CD4-positive, CD25-positive, alpha-beta regulatory T cell (primary cell): Measurements from ENCODE around the gene PIP5K1B. TPM values are rescaled to one million over a fixed set of nuclear protein-coding genes. Genes with fewer than 3 reads are reported as not detected.

Source experiments
- ATAC-seq, 2 donors: fragments of 150-1000 bp; cut with Tn5 transposase; one replicate each; pipeline ENCODE4 v1.10.0; 2021; ENCODE audit warnings: low read depth in 2 of 2, moderate number of reproducible peaks in 2 of 2, moderate library complexity in 1 of 2
- DNase-seq, 3 donors: peaks; one replicate each; pipeline versions ENCODE4 v3.0.0 to v3.0.0-alpha.2; 2012 to 2022; ENCODE audit warnings: mixed read lengths in 1 of 3
- H3K27ac ChIP-seq: one replicate; pipeline ENCODE4 v1.7.0; 2013; ENCODE audit warnings: mild to moderate bottlenecking, low read length; ENCODE audit not compliant: insufficient read depth, poor library complexity, severe bottlenecking
- H3K27me3 ChIP-seq: one replicate; pipeline ENCODE4 v1.7.0; 2013; ENCODE audit warnings: low read length; ENCODE audit not compliant: control insufficient read depth, insufficient read depth
- H3K36me3 ChIP-seq: one replicate; pipeline ENCODE4 v1.7.0; 2013; ENCODE audit warnings: mild to moderate bottlenecking, low read length, moderate library complexity; ENCODE audit not compliant: control insufficient read depth, insufficient read depth
- H3K4me1 ChIP-seq: 2 replicates; pipeline ENCODE4 v1.7.0; 2013; ENCODE audit warnings: mild to moderate bottlenecking, low read length; ENCODE audit not compliant: insufficient read depth, control insufficient read depth, poor library complexity, severe bottlenecking
- H3K4me3 ChIP-seq: one replicate; pipeline ENCODE4 v1.7.0; 2013; ENCODE audit warnings: low read depth, mild to moderate bottlenecking, low read length, moderate library complexity
- H3K9me3 ChIP-seq, 2 experiments: 1 replicate in 1 of 2; 2 replicates in 1 of 2; pipeline ENCODE4 v1.7.0; 2013; ENCODE audit warnings: low read length in 2 of 2, mild to moderate bottlenecking in 1 of 2, moderate library complexity in 1 of 2; ENCODE audit not compliant: control insufficient read depth in 2 of 2
- H3K27ac Mint-ChIP-seq, 3 donors: one replicate each; pipeline ENCODE4 v1.8.0; 2020 to 2022; ENCODE audit warnings: mild to moderate bottlenecking in 3 of 3, mixed read lengths in 3 of 3, moderate library complexity in 2 of 3
- H3K27me3 Mint-ChIP-seq: one replicate; pipeline ENCODE4 v1.8.0; 2022; ENCODE audit warnings: mild to moderate bottlenecking, mixed read lengths
- H3K36me3 Mint-ChIP-seq: one replicate; pipeline ENCODE4 v1.8.0; 2020; ENCODE audit warnings: mixed read lengths
- H3K4me1 Mint-ChIP-seq, 4 donors: one replicate each; pipeline ENCODE4 v1.8.0; 2020 to 2022; ENCODE audit warnings: mixed read lengths in 4 of 4, mild to moderate bottlenecking in 1 of 4
- H3K4me3 Mint-ChIP-seq, 4 donors: one replicate each; pipeline ENCODE4 v1.8.0; 2020 to 2022; ENCODE audit warnings: mild to moderate bottlenecking in 4 of 4, mixed read lengths in 4 of 4, moderate library complexity in 3 of 4
- H3K9me3 Mint-ChIP-seq, 7 donors: one replicate each; pipeline ENCODE4 v1.8.0; 2020 to 2022; ENCODE audit warnings: mixed read lengths in 7 of 7, mild to moderate bottlenecking in 3 of 7, moderate library complexity in 2 of 7
- polyA plus RNA-seq, 4 donors: library from polyadenylated mRNA; unstranded; fragments of 300-500 nt; fragmentation: Illumina TruSeq; gene quantifications; one replicate each; pipeline ENCODE4 v1.2.3, GENCODE V29; 2021
- total RNA-seq: library from RNA; stranded (reverse); gene quantifications from one replicate; pipeline ENCODE4 v1.2.3, GENCODE V29; 2022

PIP5K1B gene
- total and polyA plus RNA-seq, 5 donors from 2014 or later, result 0.47 to 1.9 (median 1.0) TPM

GRCh38 chr9:69014013-69014412 lies 309.0 kb downstream of the PIP5K1B start, which contains the start of gene PRKACG:
Gene PRKACG (minus strand): TSS chr9:69014113. CDS start chr9:69014092, 21 bp downstream.
- no peaks in the 10 kb centered on the region for H3K36me3 ChIP-seq
- peak within 1 kb of the TSS in 1 of 3 donors; percentile 85 for H3K27ac Mint-ChIP-seq
- H3K4me3 Mint-ChIP-seq, result peak within 1 kb of the TSS in 1 of 4 donors; percentile 80
- H3K4me1 ChIP-seq, result peaks cover 4% of the 10 kb centered on the region
- H3K27me3 Mint-ChIP-seq, result peaks cover 15% of the 10 kb centered on the region
- H3K4me1 Mint-ChIP-seq, result peaks cover 0 to 25% (median 17%) of the 10 kb centered on the region in 4 donors
- H3K36me3 Mint-ChIP-seq, result peaks cover 4% of the 10 kb centered on the region
- H3K27ac ChIP-seq, result no peak within 1 kb of the TSS
- H3K4me3 ChIP-seq, result no peak within 1 kb of the TSS
- DNase-seq (no peak), ATAC-seq (no peak)
- H3K9me3 Mint-ChIP-seq, result no peaks in the 10 kb centered on the region
- no peaks in the 10 kb centered on the region for H3K27me3 ChIP-seq
- H3K9me3 ChIP-seq, result no peaks in the 10 kb centered on the region

DNA sequence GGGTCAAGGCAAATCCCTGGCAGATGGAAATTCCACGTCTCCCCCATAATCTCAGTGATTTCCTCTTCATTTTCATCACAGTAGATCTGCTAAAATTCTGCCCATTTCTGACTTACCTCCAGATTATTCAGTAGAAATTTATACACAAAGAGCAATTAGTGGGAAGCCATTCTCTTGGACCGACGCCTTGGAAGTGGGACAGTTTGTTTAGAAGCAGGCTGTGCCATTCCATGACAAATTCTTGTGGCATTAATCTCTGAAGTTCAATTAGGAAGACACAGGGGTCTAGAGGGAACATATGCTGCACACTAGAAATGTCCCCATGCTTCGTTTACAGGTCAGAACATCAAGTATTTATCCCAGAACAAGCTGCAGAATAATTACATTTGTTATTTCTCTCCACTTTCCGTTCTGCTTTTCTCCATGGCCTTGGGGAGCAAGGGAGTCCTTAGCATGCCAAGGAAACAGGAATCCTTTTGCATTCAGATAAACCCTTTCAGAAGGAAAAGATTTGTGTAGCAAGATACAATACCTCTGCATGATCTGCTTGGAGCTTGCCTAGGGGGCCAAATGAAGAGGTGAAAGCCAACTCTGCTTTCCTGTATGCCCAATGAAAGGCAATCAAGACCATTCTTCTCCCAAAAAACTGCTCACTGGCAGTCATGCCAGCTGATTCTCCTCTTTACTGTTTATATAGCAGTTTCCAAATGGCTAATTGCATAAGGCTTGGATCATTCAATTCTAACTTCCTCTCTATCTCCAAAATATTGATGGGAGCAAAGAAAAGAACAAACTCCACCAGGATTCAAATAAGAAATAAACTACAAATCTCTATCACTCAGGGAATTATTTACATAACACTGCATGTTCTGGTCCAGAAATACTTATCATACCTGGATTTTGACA lies 311.4 kb downstream of the PIP5K1B start:
- H3K4me1 Mint-ChIP-seq, result peaks cover 8 to 43% (median 33%) of the 10 kb centered on the region in 4 donors
- no peak overlapping the region for H3K27ac ChIP-seq
- H3K4me3 Mint-ChIP-seq, result no peak overlapping the region
- H3K4me3 ChIP-seq, result no peak overlapping the region
- H3K4me1 ChIP-seq, result peaks cover 21% of the 10 kb centered on the region
- peaks cover 4% of the 10 kb centered on the region for H3K36me3 Mint-ChIP-seq
- no peaks in the 10 kb centered on the region for H3K27me3 ChIP-seq
- H3K27ac Mint-ChIP-seq, result no peak overlapping the region
- no peaks in the 10 kb centered on the region for H3K36me3 ChIP-seq
- no peak for DNase-seq
- H3K9me3 Mint-ChIP-seq, result no peaks in the 10 kb centered on the region
- no peaks in the 10 kb centered on the region for H3K9me3 ChIP-seq
- peaks cover 15% of the 10 kb centered on the region for H3K27me3 Mint-ChIP-seq
- ATAC-seq, result no peak

- H3K4me3 ChIP-seq, result no peak overlapping the region
- H3K9me3 Mint-ChIP-seq, result no peaks in the 10 kb centered on the region
- ATAC-seq (no peak), DNase-seq (peak in 1 of 3 donors; percentile 30)
- peaks cover 4% of the 10 kb centered on the region for H3K36me3 Mint-ChIP-seq
- peaks cover 21% of the 10 kb centered on the region for H3K4me1 ChIP-seq
- H3K4me1 Mint-ChIP-seq, result peaks cover 8 to 37% (median 27%) of the 10 kb centered on the region in 4 donors
- no peak overlapping the region for H3K27ac ChIP-seq
- no peaks in the 10 kb centered on the region for H3K27me3 ChIP-seq
- no peaks in the 10 kb centered on the region for H3K27me3 Mint-ChIP-seq
- peak overlapping the region in 2 of 4 donors; percentile 23 to 29 for H3K4me3 Mint-ChIP-seq
- no peaks in the 10 kb centered on the region for H3K36me3 ChIP-seq
- H3K9me3 ChIP-seq, result no peaks in the 10 kb centered on the region
- peak overlapping the region in 2 of 3 donors; percentile 81 to 92 for H3K27ac Mint-ChIP-seq
Observed at GRCh38 chr9:69018737-69019136, 313.7 kb downstream of the PIP5K1B start.

DNA sequence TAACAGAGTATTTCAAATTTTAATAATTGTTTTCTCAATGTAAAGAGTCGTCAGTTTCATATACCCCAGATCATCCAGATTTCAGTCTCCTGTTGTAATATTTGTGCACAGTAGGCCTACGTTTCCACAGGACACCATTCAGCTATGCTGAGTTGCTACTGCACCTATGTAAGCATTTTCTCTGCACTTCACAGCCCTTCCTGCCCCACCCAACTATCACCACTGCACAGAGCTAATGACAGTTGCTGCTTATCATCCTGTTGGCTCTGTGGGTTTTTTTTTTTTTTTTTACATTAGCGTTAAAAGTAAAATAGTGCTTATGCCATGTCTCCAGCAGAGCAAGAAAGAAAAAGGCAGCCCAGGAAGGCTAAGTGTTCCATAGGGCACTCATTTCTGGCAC lies 314.8 kb downstream of the PIP5K1B start:
- H3K36me3 Mint-ChIP-seq, result no peaks in the 10 kb centered on the region
- no peaks in the 10 kb centered on the region for H3K36me3 ChIP-seq
- no peaks in the 10 kb centered on the region for H3K9me3 ChIP-seq
- H3K4me3 Mint-ChIP-seq, result peak overlapping the region; percentile 25 to 40 (median 32)
- peaks cover 0 to 1% (median 0%) of the 10 kb centered on the region in 7 donors for H3K9me3 Mint-ChIP-seq
- no peaks in the 10 kb centered on the region for H3K27me3 Mint-ChIP-seq
- no peaks in the 10 kb centered on the region for H3K27me3 ChIP-seq
- peak overlapping the region; percentile 81 to 92 (median 92) for H3K27ac Mint-ChIP-seq
- ATAC-seq (peak; percentile 96 to 99), DNase-seq (peak in 2 of 3 donors; percentile 74 to 93)
- H3K4me3 ChIP-seq, result peak overlapping the region; percentile 58
- peak overlapping the region; percentile 60 for H3K27ac ChIP-seq
- H3K4me1 Mint-ChIP-seq, result peaks cover 8 to 37% (median 27%) of the 10 kb centered on the region in 4 donors
- H3K4me1 ChIP-seq, result peaks cover 21% of the 10 kb centered on the region

GRCh38 chr9:69020301-69021145 lies 315.5 kb downstream of the PIP5K1B start:
- Mint-ChIP-seq H3K9me3 (peaks cover 0 to 1% (median 0%) of the 10 kb centered on the region in 7 donors), H3K4me1 (peaks cover 8 to 37% (median 27%) of the 10 kb centered on the region in 4 donors)

GRCh38 chr9:69023650-69024049 lies 318.6 kb downstream of the PIP5K1B start:
- Histone ChIP-seq H3K27me3 (no peaks in the 10 kb centered on the region), H3K4me1 (peaks cover 33% of the 10 kb centered on the region), H3K36me3 (no peaks in the 10 kb centered on the region), H3K9me3 (no peaks in the 10 kb centered on the region), H3K4me3 (no peak overlapping the region), H3K27ac (no peak overlapping the region)
- Mint-ChIP-seq H3K4me1 (peaks cover 8 to 50% (median 35%) of the 10 kb centered on the region in 4 donors), H3K36me3 (no peaks in the 10 kb centered on the region), H3K4me3 (no peak overlapping the region), H3K27ac (no peak overlapping the region), H3K9me3 (peaks cover 0 to 1% (median 0%) of the 10 kb centered on the region in 7 donors), H3K27me3 (no peaks in the 10 kb centered on the region)
- DNase-seq, result no peak
- ATAC-seq, result no peak

More at GRCh38 chr9:69020301-69021145, 315.5 kb downstream of the PIP5K1B start:
- no peaks in the 10 kb centered on the region for H3K9me3 ChIP-seq
- H3K4me3 ChIP-seq, result peak overlapping the region; percentile 58
- Mint-ChIP-seq H3K4me3 (peak overlapping the region in 3 of 4 donors; percentile 25 to 40 (median 33)), H3K36me3 (no peaks in the 10 kb centered on the region), H3K27ac (peak overlapping the region; percentile 81 to 92 (median 92)), H3K27me3 (no peaks in the 10 kb centered on the region)
- peaks cover 21% of the 10 kb centered on the region for H3K4me1 ChIP-seq
- DNase-seq, result no peak
- H3K27me3 ChIP-seq, result no peaks in the 10 kb centered on the region
- no peaks in the 10 kb centered on the region for H3K36me3 ChIP-seq
- peak overlapping the region; percentile 29 for H3K27ac ChIP-seq
- ATAC-seq, result no peak

- no peaks in the 10 kb centered on the region for H3K36me3 ChIP-seq
- ATAC-seq (peak; percentile 72 to 76), DNase-seq (peak; percentile 30 to 84 (median 68))
- Mint-ChIP-seq H3K4me1 (peaks cover 0 to 45% (median 24%) of the 10 kb centered on the region in 4 donors), H3K27me3 (no peaks in the 10 kb centered on the region), H3K9me3 (peaks cover 0 to 5% (median 0%) of the 10 kb centered on the region in 7 donors), H3K4me3 (peak overlapping the region in 3 of 4 donors; percentile 1 to 24 (median 11)), H3K36me3 (no peaks in the 10 kb centered on the region), H3K27ac (no peak overlapping the region)
- no peak overlapping the region for H3K4me3 ChIP-seq
- peaks cover 14% of the 10 kb centered on the region for H3K4me1 ChIP-seq
- no peak overlapping the region for H3K27ac ChIP-seq
- H3K9me3 ChIP-seq, result no peaks in the 10 kb centered on the region
- H3K27me3 ChIP-seq, result no peaks in the 10 kb centered on the region
Observed at GRCh38 chr9:69027355-69028097, 322.5 kb downstream of the PIP5K1B start.
